Measurements from ENCODE around the gene FOXP2.
A peak's percentile ranks its signal among the peaks of the same experiment; 100 is the strongest.

The FOXP2 gene

DNA sequence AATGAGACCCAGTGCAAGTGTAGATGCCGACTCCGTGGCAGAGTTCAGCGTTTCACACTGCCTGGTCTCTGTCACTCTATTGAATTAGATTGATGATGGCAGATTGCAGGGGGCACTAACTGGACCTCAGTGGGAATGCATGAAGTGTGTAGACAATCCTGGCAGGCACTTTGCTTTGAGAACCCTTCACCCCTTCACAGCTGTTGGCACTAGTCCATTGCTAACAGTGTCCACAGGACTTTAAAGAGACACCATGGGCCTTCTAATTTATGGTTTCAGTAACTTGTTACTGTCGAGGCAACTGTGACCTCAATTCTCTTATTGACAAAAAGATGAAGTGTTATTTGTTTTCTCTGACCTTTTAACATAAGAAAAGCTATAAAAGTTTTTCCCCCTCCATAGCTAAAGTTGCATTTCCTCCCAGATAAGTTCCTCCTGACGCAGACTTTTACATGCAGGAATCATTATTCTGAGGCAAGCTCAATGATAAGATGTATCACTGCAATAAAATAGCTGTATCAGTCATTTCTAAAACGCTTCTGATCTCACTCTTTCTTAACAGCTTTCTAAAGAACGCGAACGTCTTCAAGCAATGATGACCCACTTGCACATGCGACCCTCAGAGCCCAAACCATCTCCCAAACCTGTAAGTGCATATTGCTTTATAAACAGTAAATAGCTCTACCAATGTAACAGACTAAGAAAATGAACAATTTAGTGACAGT is 238.9 kb downstream of the FOXP2 start:
- DNase-seq (ENCODE audit: low read depth) = no peak

DNA sequence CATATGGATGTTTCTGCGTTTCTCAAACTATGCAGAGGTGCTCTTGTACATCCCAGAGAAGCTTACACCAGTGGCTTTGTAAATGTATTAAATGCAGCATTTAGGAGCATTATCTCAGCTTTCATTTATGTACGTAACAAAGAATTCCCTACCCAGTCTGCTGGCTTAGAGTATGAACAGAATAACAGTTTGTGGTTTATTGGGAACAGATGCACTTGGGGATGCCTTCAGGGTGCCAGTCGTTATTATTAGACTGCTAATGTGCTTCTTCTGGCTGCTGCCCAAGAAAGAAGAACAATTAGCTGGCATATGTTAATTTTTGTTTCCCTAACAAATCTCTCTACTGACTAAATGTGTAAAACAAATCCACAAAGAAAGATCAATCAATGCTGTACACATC is 241.9 kb downstream of the FOXP2 start:
- DNase-seq (ENCODE audit: low read depth) = no peak

DNA sequence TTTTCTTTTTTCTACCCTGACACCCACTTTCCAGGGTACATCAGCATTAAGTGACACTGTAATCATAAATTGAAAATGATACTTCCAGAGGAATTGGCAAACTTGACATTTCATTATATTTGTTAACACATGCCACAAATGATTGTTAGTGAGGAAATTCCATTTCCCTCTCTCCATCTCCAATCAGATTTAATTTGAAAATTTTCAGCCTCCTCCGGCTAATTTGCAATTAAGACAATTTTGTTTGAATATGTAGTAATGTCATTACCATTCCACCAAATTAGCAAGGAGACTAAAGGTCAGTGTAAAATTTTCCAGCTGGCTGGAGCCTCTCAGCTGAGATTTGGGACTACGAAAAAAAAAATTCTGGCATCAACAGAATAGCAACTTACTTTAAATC is 242.7 kb downstream of the FOXP2 start:
- no peak for DNase-seq (ENCODE audit: low read depth)

DNA sequence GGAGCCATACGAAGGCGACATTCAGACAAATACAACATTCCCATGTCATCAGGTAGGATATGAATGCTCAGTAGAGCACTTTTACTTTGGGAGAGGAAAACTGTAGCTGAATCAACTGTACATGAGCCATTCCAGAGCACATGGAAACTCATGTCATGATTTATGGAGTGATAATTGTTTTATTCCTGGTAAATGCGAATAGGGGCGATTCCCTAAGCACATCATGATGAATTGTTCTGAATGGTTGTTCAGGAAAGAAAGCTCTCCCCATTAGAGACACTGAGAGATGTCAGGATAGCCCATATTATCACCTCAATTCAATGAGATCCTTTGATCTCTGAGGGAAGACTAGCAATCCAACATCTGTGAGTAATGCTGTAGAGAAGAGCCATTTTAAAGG is 243.6 kb downstream of the FOXP2 start:
- no peak for DNase-seq (ENCODE audit: low read depth)

DNA sequence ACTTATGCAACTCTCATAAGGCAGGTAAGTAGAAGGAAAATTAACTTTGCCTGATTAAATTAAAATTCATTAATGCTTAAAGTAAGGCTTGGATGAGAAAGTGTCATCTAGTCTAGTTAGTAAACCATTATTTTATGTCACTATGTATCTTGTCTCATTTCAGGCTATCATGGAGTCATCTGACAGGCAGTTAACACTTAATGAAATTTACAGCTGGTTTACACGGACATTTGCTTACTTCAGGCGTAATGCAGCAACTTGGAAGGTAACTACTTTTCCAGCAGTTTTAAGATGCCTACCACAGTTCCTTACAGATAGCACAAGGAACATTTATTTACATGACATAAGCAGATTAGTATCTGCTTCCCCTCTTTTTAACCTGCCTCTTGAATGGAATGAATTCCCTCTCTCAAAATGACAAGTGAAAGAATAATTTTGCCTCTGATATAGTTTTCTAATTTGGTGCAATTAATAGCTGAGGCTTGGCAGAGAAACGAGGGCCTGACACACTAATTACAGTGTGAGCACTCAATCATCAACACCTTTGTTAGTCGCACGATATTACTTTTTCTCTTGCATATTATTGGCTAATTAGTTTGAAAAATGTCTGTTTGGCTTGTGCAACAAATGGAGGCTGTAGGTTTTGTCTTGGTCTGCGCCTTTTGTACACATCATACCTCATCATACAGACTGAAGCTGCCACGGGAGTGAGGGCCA is 245.0 kb downstream of the FOXP2 start:
- DNase-seq (ENCODE audit: low read depth) = no peak

DNA sequence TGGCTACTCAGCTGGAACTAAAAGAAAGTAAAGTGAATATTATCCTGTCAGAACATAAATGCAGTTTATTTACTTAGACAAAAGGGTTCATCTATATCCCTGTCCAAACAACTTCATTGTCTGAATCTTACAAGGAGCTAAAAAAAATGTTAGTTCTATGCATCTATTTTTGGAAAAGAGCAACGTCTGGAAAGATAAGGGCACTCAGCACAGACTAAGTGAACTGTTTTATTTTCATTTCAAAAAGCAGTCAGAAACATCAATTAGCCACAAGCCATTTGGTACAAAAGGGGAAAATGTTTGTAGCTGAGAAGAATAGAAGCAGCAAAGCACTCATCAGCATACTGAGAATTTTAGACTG is 245.5 kb downstream of the FOXP2 start:
- no peak for DNase-seq (ENCODE audit: low read depth)

DNA sequence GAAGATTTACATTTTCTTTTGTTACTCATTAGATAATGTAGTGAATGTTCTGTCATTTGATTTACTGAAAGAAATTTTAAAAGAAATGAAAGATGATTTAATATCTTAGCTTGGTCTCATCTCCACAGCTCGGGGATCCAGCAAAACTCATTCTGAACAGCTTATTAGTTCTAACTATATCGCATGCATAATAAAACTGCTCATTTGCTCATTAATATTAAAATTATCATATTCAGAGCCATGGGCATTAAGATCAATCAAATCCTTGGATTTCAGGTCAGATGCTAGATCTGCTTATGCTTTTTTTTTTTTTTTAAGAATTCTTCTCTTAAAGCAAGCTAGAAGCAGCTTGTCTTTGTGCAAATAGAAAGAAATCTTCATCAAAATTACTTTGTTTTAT is 246.1 kb downstream of the FOXP2 start:
- no peak for DNase-seq (ENCODE audit: low read depth)

DNA sequence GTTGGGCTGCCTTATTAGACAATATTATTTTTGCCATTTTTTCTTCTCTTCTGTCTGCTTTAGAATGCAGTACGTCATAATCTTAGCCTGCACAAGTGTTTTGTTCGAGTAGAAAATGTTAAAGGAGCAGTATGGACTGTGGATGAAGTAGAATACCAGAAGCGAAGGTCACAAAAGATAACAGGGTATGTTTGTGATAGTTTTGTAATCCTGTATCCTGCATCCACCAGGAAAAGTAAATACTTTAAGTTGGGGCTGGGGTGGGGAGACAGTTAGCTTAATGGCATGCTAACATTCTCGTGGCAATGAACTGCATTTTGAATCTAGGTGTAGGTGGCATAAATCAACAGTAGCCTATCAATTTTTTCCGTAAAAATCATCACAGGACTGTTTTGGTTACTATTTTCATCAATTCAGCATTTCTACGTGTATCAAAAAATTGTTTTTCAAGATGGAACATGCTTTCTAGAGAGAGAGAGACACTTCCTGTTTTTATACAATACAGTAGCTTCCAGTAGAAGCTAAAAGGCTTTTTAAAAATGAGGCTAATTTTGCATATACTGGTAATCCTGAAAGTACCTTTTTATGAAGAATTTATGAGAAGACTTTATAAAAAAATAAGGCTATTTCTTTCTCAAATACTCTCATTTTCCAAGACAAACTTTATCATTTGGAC is 247.5 kb downstream of the FOXP2 start:
- no peak for DNase-seq (ENCODE audit: low read depth)

DNA sequence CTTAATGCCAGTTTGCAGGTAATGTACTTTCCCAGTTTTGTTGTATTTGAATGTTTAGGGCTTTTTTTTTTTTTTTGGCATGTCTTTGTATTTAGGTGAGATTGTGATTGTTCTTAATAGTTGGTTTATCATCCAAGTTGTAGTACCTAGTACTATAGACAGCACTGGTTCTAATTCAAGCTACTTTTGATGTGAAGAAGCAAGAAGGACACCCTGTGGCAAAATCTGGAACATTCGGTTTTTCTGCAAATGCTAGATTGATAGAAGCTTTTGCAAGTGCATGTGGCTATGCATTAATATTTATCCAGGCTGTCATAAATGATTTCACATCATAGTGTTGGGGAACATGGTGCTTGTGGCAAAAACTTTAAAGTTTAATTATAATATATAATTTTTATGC is 248.9 kb downstream of the FOXP2 start:
- DNase-seq (ENCODE audit: low read depth) = peak; percentile 2

DNA sequence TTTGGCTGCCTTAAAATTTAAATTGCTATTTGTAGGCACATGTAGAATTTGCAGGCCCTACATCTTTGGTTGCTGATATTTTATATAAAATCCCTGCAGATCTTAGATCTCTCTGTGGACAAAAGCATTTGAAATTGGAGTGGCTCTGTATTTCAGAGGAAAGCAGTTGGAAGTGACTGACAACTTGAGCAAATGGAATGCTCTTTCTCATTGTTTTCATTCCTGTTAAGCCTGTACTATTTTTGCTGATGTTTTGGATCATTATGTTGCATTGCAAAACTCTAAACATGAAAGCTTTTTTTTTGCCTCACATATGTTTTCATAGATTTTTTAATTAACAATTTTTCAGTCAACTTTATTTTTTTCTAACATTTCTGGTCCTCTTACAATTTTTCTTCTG is 256.1 kb downstream of the FOXP2 start:
- DNase-seq (ENCODE audit: low read depth) = no peak

DNA sequence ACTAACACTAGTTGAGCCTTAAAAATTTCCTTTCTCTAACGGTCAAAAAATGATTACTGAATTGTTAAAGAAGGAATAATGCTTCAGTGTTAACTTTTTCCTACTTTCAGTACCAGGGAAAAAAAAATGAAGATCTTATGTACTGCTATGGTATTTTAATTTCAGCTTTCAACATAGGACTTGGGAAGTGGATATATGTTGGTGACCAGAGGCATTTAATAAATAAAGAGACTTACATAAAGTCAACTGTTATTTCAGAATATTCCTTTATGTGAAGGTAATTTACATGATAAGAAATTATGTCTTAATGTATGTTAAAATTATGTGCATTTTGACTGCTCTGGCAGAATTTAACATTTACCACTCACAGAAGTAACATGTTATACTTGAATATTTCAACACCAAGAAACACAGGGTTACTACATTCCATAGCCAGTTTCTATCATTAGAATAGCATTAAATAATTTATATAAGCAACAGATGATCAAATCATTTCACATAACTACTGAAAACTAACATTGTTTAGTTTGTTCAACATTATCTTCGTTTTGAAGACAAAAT is 257.0 kb downstream of the FOXP2 start:
- DNase-seq (ENCODE audit: low read depth) = no peak

DNA sequence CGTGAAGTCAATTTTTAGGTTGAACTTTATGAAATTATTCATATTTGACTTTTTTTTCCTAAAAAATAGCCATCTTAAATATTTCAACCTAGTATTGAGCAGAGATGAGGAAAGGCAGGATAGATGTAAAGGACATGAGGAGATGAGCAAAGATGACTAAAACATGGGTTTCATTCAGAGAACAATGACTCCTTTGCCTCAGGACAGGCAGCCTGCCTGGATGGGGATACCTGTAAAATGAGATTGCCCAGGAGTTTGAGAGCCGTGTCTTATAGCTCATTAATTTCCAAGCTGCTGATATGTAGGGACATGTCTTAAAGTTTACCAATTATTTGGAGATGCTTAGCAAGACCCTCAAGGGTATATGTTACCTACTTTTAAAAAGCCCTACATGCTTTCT is 263.5 kb downstream of the FOXP2 start:
- no peak for DNase-seq (ENCODE audit: low read depth)

DNA sequence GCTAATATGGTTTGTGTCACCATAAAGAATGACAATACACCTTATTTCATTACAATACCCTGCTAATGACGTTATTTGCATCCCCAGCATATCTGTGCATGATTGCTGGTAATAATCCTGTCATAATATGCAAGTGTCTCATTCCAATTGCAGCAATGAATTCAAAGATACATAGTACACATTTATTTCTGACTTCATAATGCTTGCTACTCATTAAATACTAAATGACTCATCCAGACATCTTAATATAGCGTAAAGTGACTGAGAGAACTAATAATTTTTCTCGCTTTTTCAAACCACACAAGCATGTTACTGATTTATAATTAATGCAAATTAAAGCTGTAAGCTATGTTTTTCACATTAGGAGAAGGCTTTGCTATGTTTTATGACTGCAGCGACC is 272.6 kb downstream of the FOXP2 start:
- no peak for DNase-seq (ENCODE audit: low read depth)

DNA sequence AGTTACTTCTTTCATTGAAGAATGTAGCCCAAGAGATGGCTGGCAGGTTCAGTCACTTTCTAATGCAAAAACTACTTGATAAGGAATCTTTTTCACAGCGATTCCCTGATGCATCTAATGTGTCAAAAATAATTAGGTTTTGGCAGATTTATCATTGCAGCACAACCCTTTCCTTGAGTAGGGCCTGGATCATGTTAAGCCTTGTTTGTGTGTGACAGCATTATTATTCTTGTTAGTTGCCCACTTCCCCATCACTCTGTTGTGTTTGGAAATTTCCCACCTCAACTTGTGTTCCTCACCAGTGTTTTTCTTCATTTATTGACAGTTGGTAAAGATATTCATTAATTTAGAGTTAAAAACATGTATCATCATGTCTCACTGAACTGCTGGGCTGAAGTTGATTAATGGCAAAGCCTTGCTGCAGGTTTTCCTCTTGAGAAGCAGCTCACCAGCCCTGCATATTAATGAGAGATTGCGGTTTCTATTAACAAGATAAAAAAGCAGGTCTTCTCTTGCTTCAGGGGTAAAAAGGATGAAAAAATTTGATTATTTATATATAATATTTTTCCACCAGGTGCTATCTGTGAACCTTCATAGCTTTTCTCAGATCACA is 273.9 kb downstream of the FOXP2 start:
- no peak for DNase-seq (ENCODE audit: low read depth)

DNA sequence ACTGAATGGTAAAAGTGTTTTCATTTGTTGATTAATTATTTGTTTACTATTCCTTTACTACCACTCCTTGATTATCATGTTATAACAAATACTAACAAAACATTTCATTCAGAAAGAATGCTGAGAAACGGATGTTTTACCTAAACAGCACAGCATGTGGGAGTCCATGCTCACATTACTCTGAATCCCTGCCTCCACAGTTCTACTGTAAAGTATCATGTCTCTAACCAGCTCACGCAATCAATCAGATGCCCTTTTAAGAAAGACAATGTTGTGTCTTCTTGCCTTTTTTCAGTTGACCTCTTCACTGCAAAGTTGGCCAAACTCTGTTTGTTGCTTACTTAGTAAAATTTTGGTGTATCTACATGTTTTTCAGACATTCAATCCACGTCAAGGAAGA is 274.8 kb downstream of the FOXP2 start:
- DNase-seq (ENCODE audit: low read depth) = no peak

DNA sequence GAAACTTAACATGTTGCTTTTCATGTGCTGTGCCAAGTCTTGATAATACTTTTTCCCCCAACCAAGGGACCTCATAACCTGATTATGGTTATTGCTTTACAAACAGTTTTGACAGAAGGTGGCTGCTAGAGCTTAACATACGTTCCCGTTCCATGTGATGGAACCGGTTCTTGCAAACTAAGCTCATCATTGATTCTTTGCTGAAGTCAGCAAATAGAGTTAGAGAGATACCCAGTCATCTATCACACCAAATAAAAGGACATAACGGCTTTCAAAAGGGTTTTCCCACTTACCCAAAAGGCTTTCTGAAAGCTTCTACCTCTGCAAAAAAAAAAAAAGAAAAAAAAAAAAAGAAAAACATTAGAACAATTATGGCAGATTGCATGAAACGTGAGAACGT is 277.0 kb downstream of the FOXP2 start:
- DNase-seq (ENCODE audit: low read depth) = no peak

DNA sequence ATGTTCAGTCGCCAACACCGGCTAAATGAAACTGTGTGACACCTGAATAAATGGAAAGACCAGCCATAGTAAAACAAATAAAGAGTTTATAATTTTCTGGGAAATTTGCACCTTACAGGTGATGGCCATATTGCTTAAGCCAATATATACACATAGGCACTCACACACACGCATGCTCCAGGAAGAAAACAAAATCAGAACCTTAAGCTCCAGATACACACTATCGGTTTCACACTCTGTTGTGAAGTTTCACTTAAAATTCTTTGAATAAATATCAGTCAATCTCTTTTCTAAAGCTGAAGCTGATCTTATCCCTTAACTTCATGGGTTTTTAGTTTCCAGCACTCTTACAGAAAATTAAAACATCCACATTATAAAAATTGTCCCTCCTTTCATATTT is 280.6 kb downstream of the FOXP2 start:
- DNase-seq (ENCODE audit: low read depth) = no peak

DNA sequence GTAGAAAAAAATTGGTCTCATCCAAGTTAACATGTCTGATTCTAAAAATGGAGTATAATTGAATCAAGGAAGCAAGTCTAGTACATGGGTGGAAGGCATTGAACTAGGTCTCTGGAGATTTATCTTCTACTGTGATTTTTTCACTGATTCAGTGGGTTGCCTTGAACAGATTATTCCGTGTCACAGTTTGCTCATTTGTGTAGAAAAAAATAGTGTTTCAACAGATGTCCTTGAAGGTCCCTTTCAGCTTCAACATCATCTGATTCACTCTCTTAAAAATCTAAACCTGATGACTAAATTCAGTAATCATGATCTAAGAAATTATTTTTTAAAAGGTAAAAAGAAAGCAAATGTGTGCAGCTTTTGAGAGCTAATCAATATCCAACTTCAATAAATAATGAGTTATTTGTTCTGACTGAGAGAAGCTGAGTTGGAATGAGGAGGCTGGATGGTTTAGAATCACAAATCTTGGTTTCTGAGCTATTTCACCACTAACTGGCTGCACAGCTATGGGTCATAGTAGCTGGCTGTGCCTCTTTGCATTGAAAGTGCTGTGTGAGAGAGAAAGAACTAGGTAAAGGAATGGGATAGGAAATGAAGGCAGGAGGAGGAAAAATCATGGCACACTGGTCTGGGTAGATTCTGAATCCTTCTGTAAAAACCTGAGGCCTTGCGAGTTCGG is 285.8 kb downstream of the FOXP2 start:
- DNase-seq (ENCODE audit: low read depth) = no peak

DNA sequence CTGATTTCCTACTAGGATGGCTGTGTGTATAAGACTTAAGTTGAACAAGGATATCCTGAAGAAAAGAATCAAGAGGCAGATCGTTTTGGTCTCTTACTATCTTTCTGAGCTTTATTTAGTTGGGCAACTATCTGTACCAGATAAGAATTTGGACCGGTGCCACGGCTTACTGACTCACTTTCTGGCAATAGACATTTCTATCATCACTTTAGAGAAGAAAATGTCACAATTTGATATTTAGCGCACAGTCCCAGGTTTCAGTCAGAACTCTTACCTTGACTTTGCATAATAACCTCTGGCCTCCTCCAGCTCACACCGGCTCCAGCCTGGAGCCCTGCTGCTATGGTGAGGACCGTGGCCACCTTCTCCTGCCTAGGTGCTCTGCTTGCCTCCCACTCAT is 289.1 kb downstream of the FOXP2 start:
- DNase-seq (ENCODE audit: low read depth) = peak; percentile 4

DNA sequence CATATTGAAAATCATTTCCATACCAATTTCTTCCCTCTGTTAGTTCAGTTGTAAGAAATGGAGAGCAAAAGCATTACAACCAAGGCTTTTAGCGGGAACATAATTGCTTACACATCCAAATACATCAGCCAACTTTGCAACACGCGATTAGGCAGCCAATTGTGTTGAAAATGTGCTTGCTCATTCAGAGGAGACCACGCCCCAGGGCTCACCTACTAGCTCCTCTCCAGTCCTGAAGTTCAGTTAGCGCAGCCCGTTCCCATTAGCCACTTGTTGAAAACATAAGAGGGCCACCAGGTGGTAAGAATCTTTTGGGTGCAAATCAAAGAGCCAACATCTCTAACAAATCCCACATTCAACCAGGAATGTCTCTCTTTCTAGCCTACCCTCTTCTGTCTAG is 294.0 kb downstream of the FOXP2 start:
- DNase-seq (ENCODE audit: low read depth) = no peak

DNA sequence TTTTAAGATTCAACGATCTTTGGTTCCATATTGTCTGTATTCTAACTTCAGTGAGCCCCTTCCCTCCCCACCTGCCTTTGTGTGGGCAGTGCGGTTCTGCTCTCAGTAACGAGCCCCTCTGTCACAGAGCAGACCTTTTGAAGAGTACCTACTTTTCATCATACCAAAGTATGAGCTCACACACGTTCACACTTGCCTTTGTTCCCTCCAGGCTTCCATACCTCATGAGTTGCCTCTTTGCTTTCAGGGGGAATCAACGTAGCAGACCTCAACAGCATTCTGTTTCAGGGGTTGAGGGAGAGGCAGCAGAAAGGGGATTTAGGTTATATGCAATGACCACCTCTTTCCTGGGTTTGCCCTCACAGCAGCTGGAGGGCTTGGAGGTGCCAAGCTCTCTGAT is 295.9 kb downstream of the FOXP2 start:
- no peak for DNase-seq (ENCODE audit: low read depth)

DNA sequence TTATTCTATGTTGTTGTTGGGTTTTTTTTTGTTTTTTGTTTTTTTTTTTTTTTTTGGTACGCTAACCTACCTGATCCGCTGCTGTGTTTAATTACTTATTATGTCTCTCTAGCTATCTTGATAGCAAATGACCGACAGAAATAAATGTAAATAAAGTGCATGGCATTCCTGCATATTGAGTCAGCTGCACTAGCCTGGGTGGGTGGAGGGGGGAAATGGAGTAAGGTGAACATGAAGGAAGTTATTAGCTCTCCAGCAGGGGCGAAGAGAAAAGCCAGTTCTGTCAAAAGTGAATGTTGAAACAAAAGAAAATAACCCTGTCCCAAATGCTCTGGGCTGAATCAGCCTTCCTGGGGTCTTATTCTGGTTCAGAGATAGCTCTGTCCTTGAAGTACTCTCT is 296.6 kb downstream of the FOXP2 start:
- no peak for DNase-seq (ENCODE audit: low read depth)
